PFSK-1 (cell line): ENCODE results near the gene CHAD.

Source experiments
- POLR2AphosphoS5 ChIP-seq: IDR thresholded peaks from 2 replicates; pipeline ENCODE4 v1.6.1; 2012; ENCODE audit warnings: low read depth, mild to moderate bottlenecking, control low read depth, low read length, moderate library complexity
- SIN3A ChIP-seq: IDR thresholded peaks from 2 replicates; pipeline ENCODE4 v1.6.1; 2012; ENCODE audit warnings: mild to moderate bottlenecking, low read length, moderate library complexity, borderline replicate concordance; ENCODE audit not compliant: insufficient read depth
- TAF1 ChIP-seq: IDR thresholded peaks from 2 replicates; pipeline ENCODE4 v1.6.1; 2012; ENCODE audit warnings: low read length, control low read depth, borderline replicate concordance; ENCODE audit not compliant: insufficient read depth
- TF ChIP-seq, protein P1 (sequence below), 2 experiments: IDR thresholded peaks; 2 replicates each; pipeline versions ENCODE4 v1.6.1 to v1.8.0; 2011 to 2012; ENCODE audit warnings: low read depth in 2 of 2, low read length in 2 of 2, control low read depth in 1 of 2, inconsistent platforms in 1 of 2, mild to moderate bottlenecking in 1 of 2, moderate library complexity in 1 of 2; ENCODE audit not compliant: insufficient read depth in 1 of 2

DNA sequence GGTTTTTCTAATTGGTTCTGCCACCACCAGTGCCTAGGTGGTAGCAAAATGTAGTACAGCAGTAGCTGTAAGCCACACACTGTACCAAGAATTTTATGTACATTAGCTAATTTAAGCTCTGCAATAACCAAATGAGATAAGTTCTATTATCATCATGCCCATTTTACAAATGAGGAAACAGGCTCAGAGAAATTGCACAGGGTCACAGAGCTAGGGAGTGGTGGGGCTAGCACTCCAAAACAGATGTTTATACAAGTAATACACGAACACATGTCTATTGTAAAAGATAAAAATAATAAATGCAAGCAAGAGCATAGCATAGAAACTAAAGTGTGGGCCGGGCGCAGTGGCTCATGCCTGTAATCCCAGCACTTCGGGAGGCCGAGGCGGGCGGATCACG lies 23.5 kb upstream of the CHAD start:
- TF ChIP-seq, protein P1, sequence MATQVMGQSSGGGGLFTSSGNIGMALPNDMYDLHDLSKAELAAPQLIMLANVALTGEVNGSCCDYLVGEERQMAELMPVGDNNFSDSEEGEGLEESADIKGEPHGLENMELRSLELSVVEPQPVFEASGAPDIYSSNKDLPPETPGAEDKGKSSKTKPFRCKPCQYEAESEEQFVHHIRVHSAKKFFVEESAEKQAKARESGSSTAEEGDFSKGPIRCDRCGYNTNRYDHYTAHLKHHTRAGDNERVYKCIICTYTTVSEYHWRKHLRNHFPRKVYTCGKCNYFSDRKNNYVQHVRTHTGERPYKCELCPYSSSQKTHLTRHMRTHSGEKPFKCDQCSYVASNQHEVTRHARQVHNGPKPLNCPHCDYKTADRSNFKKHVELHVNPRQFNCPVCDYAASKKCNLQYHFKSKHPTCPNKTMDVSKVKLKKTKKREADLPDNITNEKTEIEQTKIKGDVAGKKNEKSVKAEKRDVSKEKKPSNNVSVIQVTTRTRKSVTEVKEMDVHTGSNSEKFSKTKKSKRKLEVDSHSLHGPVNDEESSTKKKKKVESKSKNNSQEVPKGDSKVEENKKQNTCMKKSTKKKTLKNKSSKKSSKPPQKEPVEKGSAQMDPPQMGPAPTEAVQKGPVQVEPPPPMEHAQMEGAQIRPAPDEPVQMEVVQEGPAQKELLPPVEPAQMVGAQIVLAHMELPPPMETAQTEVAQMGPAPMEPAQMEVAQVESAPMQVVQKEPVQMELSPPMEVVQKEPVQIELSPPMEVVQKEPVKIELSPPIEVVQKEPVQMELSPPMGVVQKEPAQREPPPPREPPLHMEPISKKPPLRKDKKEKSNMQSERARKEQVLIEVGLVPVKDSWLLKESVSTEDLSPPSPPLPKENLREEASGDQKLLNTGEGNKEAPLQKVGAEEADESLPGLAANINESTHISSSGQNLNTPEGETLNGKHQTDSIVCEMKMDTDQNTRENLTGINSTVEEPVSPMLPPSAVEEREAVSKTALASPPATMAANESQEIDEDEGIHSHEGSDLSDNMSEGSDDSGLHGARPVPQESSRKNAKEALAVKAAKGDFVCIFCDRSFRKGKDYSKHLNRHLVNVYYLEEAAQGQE (IDR thresholded peaks at IDR 0.05; ENCODE audit: insufficient read depth in 1 of 2, low read depth in 2 of 2, low read length in 2 of 2), result no peak
- no peak for TF ChIP-seq POLR2AphosphoS5
- no peak for TF ChIP-seq SIN3A
- TF ChIP-seq TAF1, result no peak
